ENCODE data around the gene MACROD2. TPM values are rescaled to one million over a fixed set of nuclear protein-coding genes. Genes with fewer than 3 reads are reported as not detected.

Gene MACROD2
- total RNA-seq, 1 donor from 2014 or later, result 6.7 TPM

GRCh38 chr20:14555676-14556075 lies 560.4 kb downstream of the MACROD2 start:
- DNase-seq (ENCODE audit: extremely low spot score, unreplicated experiment), result no peak
- no peak overlapping the region for H3K27ac Mint-ChIP-seq
- no peak for TF ChIP-seq CTCF (conservative IDR thresholded peaks at IDR 0.05)
- H3K36me3 Mint-ChIP-seq, result no peaks in the 10 kb centered on the region
- no peaks in the 10 kb centered on the region for H3K9me3 Mint-ChIP-seq
- no peaks in the 10 kb centered on the region for H3K27me3 Mint-ChIP-seq
- H3K4me3 Mint-ChIP-seq, result no peak overlapping the region
- no peaks in the 10 kb centered on the region for H3K4me1 Mint-ChIP-seq (ENCODE audit: unreplicated experiment)

GRCh38 chr20:14556206-14556605 lies 560.9 kb downstream of the MACROD2 start:
- Mint-ChIP-seq H3K36me3 (no peaks in the 10 kb centered on the region), H3K9me3 (no peaks in the 10 kb centered on the region), H3K4me3 (no peak overlapping the region), H3K27ac (no peak overlapping the region), H3K27me3 (no peaks in the 10 kb centered on the region), H3K4me1 (ENCODE audit: unreplicated experiment) (no peaks in the 10 kb centered on the region)
- TF ChIP-seq CTCF (conservative IDR thresholded peaks at IDR 0.05), result no peak
- no peak for DNase-seq (ENCODE audit: extremely low spot score, unreplicated experiment)

GRCh38 chr20:14559612-14560011 lies 564.3 kb downstream of the MACROD2 start:
- no peak overlapping the region for H3K4me3 Mint-ChIP-seq
- peaks cover 14% of the 10 kb centered on the region for H3K9me3 Mint-ChIP-seq
- H3K36me3 Mint-ChIP-seq, result peaks cover 5% of the 10 kb centered on the region
- no peak for TF ChIP-seq CTCF (conservative IDR thresholded peaks at IDR 0.05)
- DNase-seq (ENCODE audit: extremely low spot score, unreplicated experiment), result no peak
- H3K27ac Mint-ChIP-seq, result no peak overlapping the region
- H3K27me3 Mint-ChIP-seq, result no peaks in the 10 kb centered on the region
- peaks cover 6% of the 10 kb centered on the region for H3K4me1 Mint-ChIP-seq (ENCODE audit: unreplicated experiment)

- Mint-ChIP-seq H3K27ac (no peak overlapping the region), H3K4me3 (no peak overlapping the region), H3K4me1 (ENCODE audit: unreplicated experiment) (peaks cover 6% of the 10 kb centered on the region), H3K9me3 (peaks cover 24% of the 10 kb centered on the region), H3K27me3 (no peaks in the 10 kb centered on the region), H3K36me3 (peaks cover 9% of the 10 kb centered on the region)
- no peak for TF ChIP-seq CTCF (conservative IDR thresholded peaks at IDR 0.05)
- DNase-seq (ENCODE audit: extremely low spot score, unreplicated experiment), result no peak
These were observed 566.5 kb downstream of the MACROD2 start for GRCh38 chr20:14561741-14562221.

GRCh38 chr20:14562981-14563380 lies 567.7 kb downstream of the MACROD2 start:
- H3K36me3 Mint-ChIP-seq, result peaks cover 9% of the 10 kb centered on the region
- no peak for TF ChIP-seq CTCF (conservative IDR thresholded peaks at IDR 0.05)
- no peak for DNase-seq (ENCODE audit: extremely low spot score, unreplicated experiment)
- no peaks in the 10 kb centered on the region for H3K27me3 Mint-ChIP-seq
- H3K9me3 Mint-ChIP-seq, result peaks cover 24% of the 10 kb centered on the region
- peaks cover 6% of the 10 kb centered on the region for H3K4me1 Mint-ChIP-seq (ENCODE audit: unreplicated experiment)
- no peak overlapping the region for H3K4me3 Mint-ChIP-seq
- H3K27ac Mint-ChIP-seq, result no peak overlapping the region

GRCh38 chr20:14566505-14566904 lies 571.2 kb downstream of the MACROD2 start:
- no peak for DNase-seq (ENCODE audit: extremely low spot score, unreplicated experiment)
- no peak for TF ChIP-seq CTCF (conservative IDR thresholded peaks at IDR 0.05)
- H3K27ac Mint-ChIP-seq, result no peak overlapping the region

More at GRCh38 chr20:14566505-14566904, 571.2 kb downstream of the MACROD2 start:
- H3K4me1 Mint-ChIP-seq (ENCODE audit: unreplicated experiment), result peaks cover 10% of the 10 kb centered on the region
- peaks cover 9% of the 10 kb centered on the region for H3K36me3 Mint-ChIP-seq
- H3K4me3 Mint-ChIP-seq, result no peak overlapping the region
- H3K9me3 Mint-ChIP-seq, result peaks cover 24% of the 10 kb centered on the region
- no peaks in the 10 kb centered on the region for H3K27me3 Mint-ChIP-seq
